ENCODE measurements around the gene ISM1. TPM values are rescaled to one million over a fixed set of nuclear protein-coding genes. Genes with fewer than 3 reads are reported as not detected.

Gene ISM1
- total RNA-seq, 1 experiment from 2014 or later = 0.20 TPM

DNA sequence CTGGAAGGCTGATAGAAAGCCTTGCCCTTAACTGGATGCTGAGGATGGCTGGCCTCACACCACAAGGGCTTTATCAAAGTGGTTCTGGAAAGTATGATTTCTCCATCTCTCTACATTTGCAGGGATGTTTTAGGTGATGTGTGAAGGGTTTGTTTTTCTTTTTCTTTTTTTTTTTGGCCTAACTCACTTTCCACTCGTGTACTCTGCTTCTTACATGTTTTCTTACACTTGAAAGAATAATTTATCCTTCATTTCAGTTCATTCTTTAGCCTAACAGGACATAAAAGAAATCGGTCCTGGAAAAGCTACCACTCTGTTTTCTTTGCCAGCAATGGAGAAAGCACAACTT, 41.2 kb downstream of the ISM1 start:
- Mint-ChIP-seq H3K4me1 (no peaks in the 10 kb centered on the region), H3K27me3 (ENCODE audit: low read depth) (no peaks in the 10 kb centered on the region; the same call in 1 of the 2 replicates), H3K36me3 (ENCODE audit: insufficient read depth in 1 of 3, low read depth in 3 of 3) (no peaks in the 10 kb centered on the region), H3K4me3 (no peak overlapping the region), H3K27ac (no peak overlapping the region), H3K9me3 (no peaks in the 10 kb centered on the region)
- no peak overlapping the region for H2BK120ac ChIP-seq (ENCODE audit: low read depth, low read length, poor library complexity, severe bottlenecking)
- H3K14ac ChIP-seq (ENCODE audit: insufficient read depth, low read length) = no peak overlapping the region
- H4K91ac ChIP-seq (ENCODE audit: insufficient read length, low read depth, low read length) = no peak overlapping the region
- H4K5ac ChIP-seq (ENCODE audit: insufficient read length, low read depth, low read length) = no peak overlapping the region
- no peaks in the 10 kb centered on the region for H3K79me2 ChIP-seq (ENCODE audit: insufficient read depth, low read length)
- H3K79me1 ChIP-seq (ENCODE audit: insufficient read depth, low read depth, low read length, poor library complexity, severe bottlenecking) = no peaks in the 10 kb centered on the region
- no peak overlapping the region for H4K8ac ChIP-seq (replicated peaks; ENCODE audit: insufficient read length, low read depth, low read length)
- no peak overlapping the region for H3K18ac ChIP-seq (ENCODE audit: insufficient read length, low read depth, low read length)
- no peak overlapping the region for H3K9ac ChIP-seq (ENCODE audit: extremely low read depth, insufficient read length, low read length)
- H4K20me1 ChIP-seq (ENCODE audit: control insufficient read depth, insufficient read depth, insufficient read length) = no peaks in the 10 kb centered on the region
- H3T11ph ChIP-seq (ENCODE audit: low read length) = no peak overlapping the region
- H3K56ac ChIP-seq (ENCODE audit: insufficient read length, low read depth, low read length) = no peak overlapping the region
- H2BK20ac ChIP-seq (ENCODE audit: low read depth, low read length, poor library complexity, severe bottlenecking) = no peak overlapping the region
- TF ChIP-seq, protein P1, sequence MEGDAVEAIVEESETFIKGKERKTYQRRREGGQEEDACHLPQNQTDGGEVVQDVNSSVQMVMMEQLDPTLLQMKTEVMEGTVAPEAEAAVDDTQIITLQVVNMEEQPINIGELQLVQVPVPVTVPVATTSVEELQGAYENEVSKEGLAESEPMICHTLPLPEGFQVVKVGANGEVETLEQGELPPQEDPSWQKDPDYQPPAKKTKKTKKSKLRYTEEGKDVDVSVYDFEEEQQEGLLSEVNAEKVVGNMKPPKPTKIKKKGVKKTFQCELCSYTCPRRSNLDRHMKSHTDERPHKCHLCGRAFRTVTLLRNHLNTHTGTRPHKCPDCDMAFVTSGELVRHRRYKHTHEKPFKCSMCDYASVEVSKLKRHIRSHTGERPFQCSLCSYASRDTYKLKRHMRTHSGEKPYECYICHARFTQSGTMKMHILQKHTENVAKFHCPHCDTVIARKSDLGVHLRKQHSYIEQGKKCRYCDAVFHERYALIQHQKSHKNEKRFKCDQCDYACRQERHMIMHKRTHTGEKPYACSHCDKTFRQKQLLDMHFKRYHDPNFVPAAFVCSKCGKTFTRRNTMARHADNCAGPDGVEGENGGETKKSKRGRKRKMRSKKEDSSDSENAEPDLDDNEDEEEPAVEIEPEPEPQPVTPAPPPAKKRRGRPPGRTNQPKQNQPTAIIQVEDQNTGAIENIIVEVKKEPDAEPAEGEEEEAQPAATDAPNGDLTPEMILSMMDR (conservative IDR thresholded peaks at IDR 0.05) = no peak
- H3K4ac ChIP-seq (ENCODE audit: low read depth, low read length) = no peak overlapping the region
- no peak overlapping the region for H2AFZ ChIP-seq (ENCODE audit: low read length)
- H3K27me3 ChIP-seq (ENCODE audit: insufficient read depth, low read length) = no peaks in the 10 kb centered on the region
- H3K9me3 ChIP-seq (ENCODE audit: control insufficient read depth, low read depth, low read length) = no peaks in the 10 kb centered on the region
- H3K4me2 ChIP-seq (ENCODE audit: insufficient read depth, insufficient read length, low read length) = no peak overlapping the region
- H2BK15ac ChIP-seq (ENCODE audit: low read depth, low read length) = no peak overlapping the region
- H2BK12ac ChIP-seq (ENCODE audit: insufficient read length, low read depth, low read length) = no peak overlapping the region
- H3K23me2 ChIP-seq (ENCODE audit: insufficient read length, low read depth, low read length, poor library complexity, severe bottlenecking) = no peaks in the 10 kb centered on the region
- no peak for DNase-seq
- no peak overlapping the region for H2BK5ac ChIP-seq (ENCODE audit: insufficient read length, low read length)
- no peak overlapping the region for H3K23ac ChIP-seq (ENCODE audit: insufficient read length, low read depth, low read length)
- H3K4me1 ChIP-seq (ENCODE audit: insufficient read depth, low read length) = no peaks in the 10 kb centered on the region
- H2AK5ac ChIP-seq (ENCODE audit: insufficient read length, low read length) = no peak overlapping the region
- no CpG with 5 or more reads among the region's 2 CpGs for WGBS (ENCODE audit: extremely low coverage, insufficient read length, low lambda C conversion rate)
- no peak overlapping the region for H3K27ac ChIP-seq (ENCODE audit: insufficient read length, low read depth, low read length)

Measured in H9 (cell line).